K562 (cell line): ENCODE data around the gene PDPK1. TPM values are rescaled to one million over a fixed set of nuclear protein-coding genes. Genes with fewer than 3 reads are reported as not detected.

Experiments used
- BRD4 ChIP-seq: fragments of 200-600 bp; sonication (generic); IDR thresholded peaks from 2 replicates; pipeline ENCODE4 v1.6.1; 2017; ENCODE audit warnings: inconsistent platforms
- CXXC5 ChIP-seq: fragments of 250-450 bp; sonication (Bioruptor Pico); IDR thresholded peaks from 2 replicates; pipeline ENCODE4 v1.8.0; 2022; ENCODE audit warnings: inconsistent platforms, mild to moderate bottlenecking, moderate library complexity
- MBD2 ChIP-seq: sonication (generic); IDR thresholded peaks from 2 replicates; pipeline ENCODE4 v1.6.1; 2016; ENCODE audit warnings: low read depth, borderline replicate concordance
- MCM5 ChIP-seq: fragments of 450-650 bp; IDR thresholded peaks from 2 replicates; pipeline ENCODE4 v1.6.1; 2016; ENCODE audit warnings: low read depth
- MYC ChIP-seq, 2 experiments: fragments of 250-450 bp in 1 of 2; sonication (Bioruptor Pico) in 1 of 2; IDR thresholded peaks; 2 replicates each; pipeline versions ENCODE4 v1.5.1 to v1.6.1; 2012 to 2021; ENCODE audit warnings: low read depth in 2 of 2, borderline replicate concordance in 1 of 2, improper control_type of control experiment in 1 of 2, low read length in 1 of 2, mild to moderate bottlenecking in 1 of 2, moderate library complexity in 1 of 2
- POLR2AphosphoS2 ChIP-seq: IDR thresholded peaks from 2 replicates; pipeline ENCODE4 v1.6.1; 2012; ENCODE audit warnings: low read length, improper control_type of control experiment
- POLR2G ChIP-seq: fragments of 200-400 bp; formaldehyde crosslinking; IDR thresholded peaks from 2 replicates; pipeline ENCODE4 v1.6.1; 2017; ENCODE audit warnings: low read depth, mild to moderate bottlenecking, antibody characterized with exemption, low read length, moderate library complexity
- POU5F1 ChIP-seq: fragments of 150-350 bp; IDR thresholded peaks from 2 replicates; pipeline ENCODE4 v1.6.1; 2014; ENCODE audit warnings: borderline replicate concordance, low read length, low read depth, mild to moderate bottlenecking; ENCODE audit not compliant: partially characterized antibody
- RBM39 ChIP-seq: fragments of 200-400 bp; formaldehyde crosslinking; optimal IDR thresholded peaks from 2 replicates; pipeline ENCODE3; 2018; ENCODE audit warnings: low read depth, low read length
- SUPT5H ChIP-seq: fragments of 450-650 bp; IDR thresholded peaks from 2 replicates; pipeline ENCODE4 v1.6.1; 2016
- TEAD4 ChIP-seq, 2 experiments: sonication (generic) in 1 of 2; formaldehyde crosslinking in 1 of 2; IDR thresholded peaks; 2 replicates each; pipeline versions ENCODE4 v1.6.1 to v1.8.0; 2012 to 2022; ENCODE audit warnings: borderline replicate concordance in 1 of 2, inconsistent platforms in 1 of 2, low read length in 1 of 2, mild to moderate bottlenecking in 1 of 2, missing genetic modification reagents in 1 of 2
- ZNF253 ChIP-seq: fragments of 250-450 bp; sonication (Bioruptor Pico); conservative IDR thresholded peaks from 2 replicates; pipeline ENCODE4 v1.6.1; 2021; ENCODE audit warnings: mild to moderate bottlenecking
- ZNF764 ChIP-seq: fragments of 250-450 bp; sonication (Bioruptor Pico); IDR thresholded peaks from 2 replicates; pipeline ENCODE4 v1.4.0; 2020; ENCODE audit warnings: low read depth, mild to moderate bottlenecking, moderate library complexity
- polyA plus RNA-seq, 8 experiments: library from polyadenylated mRNA; depleted of rRNA in 4 of 8; stranded (reverse) in 5 of 8; unstranded in 3 of 8; fragments of >200 nt; fragmentation: Nextera tagmentation in 2 of 8; fragmentation: Illumina TruSeq in 1 of 8; extraction: Ambion mirVana in 2 of 8; extraction: Trizol in 1 of 8; gene quantifications; 2 replicates each; pipeline versions ENCODE4 v1.2.1 to v1.2.3, GENCODE V29; 2011 to 2014; ENCODE audit warnings: inconsistent platforms in 1 of 8, missing spikeins in 1 of 8
- total RNA-seq, 7 experiments: library from RNA; depleted of rRNA in 6 of 7; stranded (reverse); fragments of >200 nt in 6 of 7; fragmentation: Illumina TruSeq in 2 of 7; extraction: Trizol in 2 of 7; gene quantifications; 2 replicates each; pipeline versions ENCODE4 v1.2.1 to v1.2.3, GENCODE V29; 2011 to 2021; ENCODE audit warnings: low replicate concordance in 1 of 7
- TF ChIP-seq, protein P1 (sequence below): fragments of 250-450 bp; sonication (Bioruptor Pico); IDR thresholded peaks from 2 replicates; pipeline ENCODE4 v1.8.0; 2021; ENCODE audit warnings: moderate library complexity, mild to moderate bottlenecking, inconsistent platforms
- TF ChIP-seq, protein P2 (sequence below): sonication (generic); formaldehyde crosslinking; IDR thresholded peaks from 2 replicates; pipeline ENCODE4 v1.5.0; 2020; ENCODE audit warnings: missing genetic modification reagents
- TF ChIP-seq, protein P3 (sequence below): fragments of 450-650 bp; conservative IDR thresholded peaks from 2 replicates; pipeline ENCODE4 v1.6.1; 2016; ENCODE audit warnings: missing genetic modification characterization, low read depth, mild to moderate bottlenecking, control low read depth, missing compliant biosample characterization
- TF ChIP-seq, protein P4 (sequence below), 2 experiments: IDR thresholded peaks; 2 replicates each; pipeline ENCODE4 v1.6.1; 2012; ENCODE audit warnings: improper control_type of control experiment in 2 of 2, low read depth in 2 of 2, low read length in 2 of 2, borderline replicate concordance in 1 of 2
- TF ChIP-seq, protein P5 (sequence below): sonication (generic); formaldehyde crosslinking; IDR thresholded peaks from 2 replicates; pipeline ENCODE4 v1.8.1; 2023; ENCODE audit warnings: mild to moderate bottlenecking, missing genetic modification reagents

PDPK1 gene
- total and polyA plus RNA-seq, 9 of the 15 experiments (the other 6 are each of a cell fraction or from before 2014, with no cell fraction given), result 4.0 to 37.2 (median 18.7) TPM

DNA sequence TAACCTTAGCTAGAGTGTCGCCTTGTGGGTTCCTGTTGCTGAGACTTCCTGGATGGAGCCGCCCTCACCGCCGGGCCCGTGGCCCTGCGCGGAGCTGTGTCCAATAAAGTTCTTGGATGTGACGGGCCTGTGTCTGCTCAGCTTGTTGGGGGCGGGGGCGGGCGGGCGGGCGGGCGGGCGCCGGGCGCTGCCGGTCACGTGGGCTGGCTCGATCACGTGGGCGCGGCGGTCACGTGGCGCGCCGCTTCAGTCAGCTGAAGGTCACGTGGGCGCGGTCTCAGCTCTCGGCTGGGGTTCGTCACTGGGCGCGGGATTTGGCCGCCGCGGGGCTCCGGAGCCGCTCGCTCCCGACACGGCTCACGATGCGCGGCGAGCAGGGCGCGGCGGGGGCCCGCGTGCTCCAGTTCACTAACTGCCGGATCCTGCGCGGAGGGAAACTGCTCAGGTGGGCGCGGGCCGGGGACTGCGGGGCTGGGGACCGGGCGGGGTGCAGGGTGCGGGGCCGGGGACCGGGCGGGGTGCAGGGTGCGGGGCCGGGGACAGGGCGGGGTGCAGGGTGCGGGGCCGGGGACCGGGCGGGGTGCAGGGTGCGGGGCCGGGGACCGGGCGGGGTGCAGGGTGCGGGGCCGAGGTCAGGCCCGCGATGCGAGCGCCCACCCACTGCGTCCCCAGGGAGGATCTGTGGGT, 17.6 kb upstream of the PDPK1 start, which contains the start of gene AMDHD2 (continued):
- no peak for TF ChIP-seq ZNF764 (CRISPR knock-in tag)
- no peak for TF ChIP-seq MCM5
- TF ChIP-seq POU5F1, result no peak
- TF ChIP-seq POLR2G, result peak; percentile 86
- TF ChIP-seq SUPT5H, result peak; percentile 67
- TF ChIP-seq, protein P1, sequence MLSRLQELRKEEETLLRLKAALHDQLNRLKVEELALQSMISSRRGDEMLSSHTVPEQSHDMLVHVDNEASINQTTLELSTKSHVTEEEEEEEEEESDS (CRISPR knock-in tag), result no peak
- TF ChIP-seq TEAD4 (IDR thresholded peaks at IDR 0.05; ENCODE audit: low read length), result peak; percentile 26; the same call in 1 of the 2 replicates
- TF ChIP-seq TEAD4 (CRISPR knock-in tag; IDR thresholded peaks at IDR 0.05; ENCODE audit: borderline replicate concordance), result no peak
- peak; percentile 67; the same call in 1 of the 2 replicates for TF ChIP-seq MYC (IDR thresholded peaks at IDR 0.05; ENCODE audit: low read depth, low read length)
- no peak for TF ChIP-seq MYC (CRISPR knock-in tag; IDR thresholded peaks at IDR 0.05; ENCODE audit: borderline replicate concordance, low read depth)
- TF ChIP-seq, protein P2, sequence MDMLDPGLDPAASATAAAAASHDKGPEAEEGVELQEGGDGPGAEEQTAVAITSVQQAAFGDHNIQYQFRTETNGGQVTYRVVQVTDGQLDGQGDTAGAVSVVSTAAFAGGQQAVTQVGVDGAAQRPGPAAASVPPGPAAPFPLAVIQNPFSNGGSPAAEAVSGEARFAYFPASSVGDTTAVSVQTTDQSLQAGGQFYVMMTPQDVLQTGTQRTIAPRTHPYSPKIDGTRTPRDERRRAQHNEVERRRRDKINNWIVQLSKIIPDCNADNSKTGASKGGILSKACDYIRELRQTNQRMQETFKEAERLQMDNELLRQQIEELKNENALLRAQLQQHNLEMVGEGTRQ (CRISPR knock-in tag), result peak; percentile 95
- TF ChIP-seq, protein P3, sequence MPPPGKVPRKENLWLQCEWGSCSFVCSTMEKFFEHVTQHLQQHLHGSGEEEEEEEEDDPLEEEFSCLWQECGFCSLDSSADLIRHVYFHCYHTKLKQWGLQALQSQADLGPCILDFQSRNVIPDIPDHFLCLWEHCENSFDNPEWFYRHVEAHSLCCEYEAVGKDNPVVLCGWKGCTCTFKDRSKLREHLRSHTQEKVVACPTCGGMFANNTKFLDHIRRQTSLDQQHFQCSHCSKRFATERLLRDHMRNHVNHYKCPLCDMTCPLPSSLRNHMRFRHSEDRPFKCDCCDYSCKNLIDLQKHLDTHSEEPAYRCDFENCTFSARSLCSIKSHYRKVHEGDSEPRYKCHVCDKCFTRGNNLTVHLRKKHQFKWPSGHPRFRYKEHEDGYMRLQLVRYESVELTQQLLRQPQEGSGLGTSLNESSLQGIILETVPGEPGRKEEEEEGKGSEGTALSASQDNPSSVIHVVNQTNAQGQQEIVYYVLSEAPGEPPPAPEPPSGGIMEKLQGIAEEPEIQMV (tag), result no peak
- peak; percentile 99 for TF ChIP-seq POLR2AphosphoS2
- peak; percentile 57; the same call in 1 of the 2 replicates for TF ChIP-seq MBD2
- TF ChIP-seq RBM39, result no peak
- peak; percentile 78 for TF ChIP-seq CXXC5 (CRISPR knock-in tag)
- TF ChIP-seq BRD4, result no peak
- no peak for TF ChIP-seq ZNF253
- TF ChIP-seq, protein P4, sequence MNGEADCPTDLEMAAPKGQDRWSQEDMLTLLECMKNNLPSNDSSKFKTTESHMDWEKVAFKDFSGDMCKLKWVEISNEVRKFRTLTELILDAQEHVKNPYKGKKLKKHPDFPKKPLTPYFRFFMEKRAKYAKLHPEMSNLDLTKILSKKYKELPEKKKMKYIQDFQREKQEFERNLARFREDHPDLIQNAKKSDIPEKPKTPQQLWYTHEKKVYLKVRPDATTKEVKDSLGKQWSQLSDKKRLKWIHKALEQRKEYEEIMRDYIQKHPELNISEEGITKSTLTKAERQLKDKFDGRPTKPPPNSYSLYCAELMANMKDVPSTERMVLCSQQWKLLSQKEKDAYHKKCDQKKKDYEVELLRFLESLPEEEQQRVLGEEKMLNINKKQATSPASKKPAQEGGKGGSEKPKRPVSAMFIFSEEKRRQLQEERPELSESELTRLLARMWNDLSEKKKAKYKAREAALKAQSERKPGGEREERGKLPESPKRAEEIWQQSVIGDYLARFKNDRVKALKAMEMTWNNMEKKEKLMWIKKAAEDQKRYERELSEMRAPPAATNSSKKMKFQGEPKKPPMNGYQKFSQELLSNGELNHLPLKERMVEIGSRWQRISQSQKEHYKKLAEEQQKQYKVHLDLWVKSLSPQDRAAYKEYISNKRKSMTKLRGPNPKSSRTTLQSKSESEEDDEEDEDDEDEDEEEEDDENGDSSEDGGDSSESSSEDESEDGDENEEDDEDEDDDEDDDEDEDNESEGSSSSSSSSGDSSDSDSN (IDR thresholded peaks at IDR 0.05; ENCODE audit: borderline replicate concordance in 1 of 2, low read depth in 2 of 2, low read length in 2 of 2), result peak in 1 of 2 experiments; percentile 17; a peak in 1 of 4 replicates
- TF ChIP-seq, protein P5, sequence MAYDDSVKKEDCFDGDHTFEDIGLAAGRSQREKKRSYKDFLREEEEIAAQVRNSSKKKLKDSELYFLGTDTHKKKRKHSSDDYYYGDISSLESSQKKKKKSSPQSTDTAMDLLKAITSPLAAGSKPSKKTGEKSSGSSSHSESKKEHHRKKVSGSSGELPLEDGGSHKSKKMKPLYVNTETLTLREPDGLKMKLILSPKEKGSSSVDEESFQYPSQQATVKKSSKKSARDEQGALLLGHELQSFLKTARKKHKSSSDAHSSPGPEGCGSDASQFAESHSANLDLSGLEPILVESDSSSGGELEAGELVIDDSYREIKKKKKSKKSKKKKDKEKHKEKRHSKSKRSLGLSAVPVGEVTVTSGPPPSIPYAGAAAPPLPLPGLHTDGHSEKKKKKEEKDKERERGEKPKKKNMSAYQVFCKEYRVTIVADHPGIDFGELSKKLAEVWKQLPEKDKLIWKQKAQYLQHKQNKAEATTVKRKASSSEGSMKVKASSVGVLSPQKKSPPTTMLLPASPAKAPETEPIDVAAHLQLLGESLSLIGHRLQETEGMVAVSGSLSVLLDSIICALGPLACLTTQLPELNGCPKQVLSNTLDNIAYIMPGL (CRISPR knock-in tag), result peak; percentile 50; the same call in 1 of the 2 replicates
